ENCODE measurements around the gene WDR54.
A peak's percentile ranks its signal among the peaks of the same experiment; 100 is the strongest.
"Not testable (repeated sequence)": the region's sequence is repeated elsewhere in the genome, so short reads cannot be mapped to it uniquely, and the experiment has no call there.

Gene WDR54

GRCh38 chr2:74429487-74430451 lies 8.2 kb downstream of the WDR54 start:
- DNase-seq (ENCODE audit: low read depth) = no peak

DNA sequence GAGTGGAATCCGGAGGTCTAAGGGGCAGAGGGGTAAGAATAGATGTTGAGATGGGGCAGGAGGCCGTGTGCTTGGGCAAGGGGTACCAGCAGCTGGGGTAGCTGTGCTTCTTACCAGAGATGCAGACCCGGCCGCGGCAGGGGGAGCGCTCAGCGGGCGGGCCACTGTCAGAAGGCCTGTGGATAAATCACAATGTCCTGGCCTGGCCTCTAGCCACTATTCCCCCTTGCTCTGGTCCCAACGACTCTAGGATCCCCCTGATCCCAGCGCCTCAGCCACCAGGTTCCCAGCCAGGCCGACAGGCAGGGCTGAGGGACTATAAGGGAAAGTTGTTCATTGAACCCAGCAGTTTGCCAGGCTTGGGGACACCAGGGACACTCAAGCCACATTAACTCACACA lies 9.0 kb downstream of the WDR54 start:
- no peak for DNase-seq (ENCODE audit: low read depth)

- no peak for DNase-seq (ENCODE audit: low read depth)
These were observed 14.7 kb downstream of the WDR54 start for GRCh38 chr2:74436111-74436805.

DNA sequence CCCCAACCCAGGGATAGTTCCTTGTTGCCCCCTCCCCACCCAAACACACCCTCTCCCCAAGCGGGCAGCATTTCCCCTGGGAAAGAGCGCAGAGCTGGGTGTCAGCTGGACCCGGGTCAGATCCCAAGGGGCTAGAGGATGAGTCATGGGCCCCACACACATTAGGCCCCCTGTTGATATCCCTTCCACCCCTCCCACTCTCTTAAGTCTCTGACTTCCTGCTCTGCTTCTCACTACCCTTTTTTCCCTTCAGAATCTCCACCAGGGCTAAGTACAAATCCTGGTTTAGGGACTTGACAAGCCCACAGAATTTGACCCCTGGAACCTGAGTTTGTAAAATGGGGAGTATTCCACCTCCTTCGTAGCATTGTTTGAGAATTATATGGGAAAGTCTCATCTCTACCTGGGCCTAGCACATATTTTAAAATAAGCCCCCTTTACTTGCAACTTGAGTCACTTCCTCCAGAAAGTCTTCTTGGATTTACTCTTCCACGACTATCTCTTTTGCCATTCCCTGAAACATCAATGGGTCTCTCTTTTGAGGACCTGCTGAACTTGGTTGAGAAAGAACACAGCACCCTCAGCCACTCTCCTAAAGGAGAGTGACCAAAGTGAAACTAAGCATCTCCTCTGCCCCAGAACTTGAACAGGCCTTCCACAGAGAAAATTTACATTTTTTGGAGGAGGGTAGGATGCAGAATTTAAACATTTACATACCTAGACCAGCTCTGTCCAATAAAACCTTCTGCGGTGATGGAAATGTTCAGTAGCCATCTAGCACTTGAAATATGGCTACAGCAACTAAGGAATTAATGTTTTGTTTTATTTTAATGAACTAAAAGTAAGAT lies 15.5 kb downstream of the WDR54 start:
- no peak for DNase-seq (ENCODE audit: low read depth)

DNA sequence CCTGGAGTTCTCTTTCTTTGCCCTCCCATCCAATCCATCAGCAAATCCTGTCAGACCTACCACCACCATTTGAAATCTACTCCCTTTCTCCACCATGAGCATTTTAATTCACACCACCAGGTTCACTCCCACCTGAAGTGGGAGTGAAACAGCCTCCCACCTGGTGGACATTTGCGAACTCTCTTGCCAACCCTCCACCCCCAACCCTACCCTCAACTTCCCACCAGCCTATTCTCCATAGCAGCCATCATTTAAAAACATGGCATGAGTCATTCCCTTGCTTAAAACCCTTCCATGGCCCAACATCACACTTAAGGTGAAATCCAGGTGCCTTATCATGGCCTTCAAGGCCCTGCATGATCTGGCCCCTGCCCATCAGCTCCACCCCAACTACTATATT lies 16.7 kb downstream of the WDR54 start:
- no peak for DNase-seq (ENCODE audit: low read depth)

DNA sequence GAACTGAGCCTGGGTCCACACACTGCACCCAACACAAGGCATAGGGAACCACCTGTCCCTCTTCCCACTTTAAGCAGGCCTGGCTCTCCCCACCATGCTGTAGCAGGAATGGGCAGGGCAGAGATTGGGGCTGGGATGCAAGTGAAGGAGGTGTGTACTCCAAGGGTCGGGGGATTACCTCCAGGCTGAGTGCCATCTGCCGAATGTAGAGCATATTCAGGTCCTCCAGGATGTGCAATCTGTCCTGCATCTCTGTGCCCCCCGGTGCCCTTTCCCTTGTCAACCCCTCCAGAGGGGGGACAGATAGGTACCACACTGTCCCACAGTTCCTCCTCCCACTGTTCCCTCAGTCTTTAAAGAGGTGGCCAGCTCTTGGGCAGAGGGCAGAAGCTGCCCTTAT lies 17.8 kb downstream of the WDR54 start:
- no peak for DNase-seq (ENCODE audit: low read depth)

GRCh38 chr2:74439803-74440377 lies 18.4 kb downstream of the WDR54 start:
- peak; percentile 36 for DNase-seq (ENCODE audit: low read depth)

GRCh38 chr2:74440378-74441169 lies 19.0 kb downstream of the WDR54 start:
- DNase-seq (ENCODE audit: low read depth) = peak; percentile 68

- no peak for DNase-seq (ENCODE audit: low read depth)
These were observed 19.7 kb downstream of the WDR54 start for GRCh38 chr2:74441170-74441689.

DNA sequence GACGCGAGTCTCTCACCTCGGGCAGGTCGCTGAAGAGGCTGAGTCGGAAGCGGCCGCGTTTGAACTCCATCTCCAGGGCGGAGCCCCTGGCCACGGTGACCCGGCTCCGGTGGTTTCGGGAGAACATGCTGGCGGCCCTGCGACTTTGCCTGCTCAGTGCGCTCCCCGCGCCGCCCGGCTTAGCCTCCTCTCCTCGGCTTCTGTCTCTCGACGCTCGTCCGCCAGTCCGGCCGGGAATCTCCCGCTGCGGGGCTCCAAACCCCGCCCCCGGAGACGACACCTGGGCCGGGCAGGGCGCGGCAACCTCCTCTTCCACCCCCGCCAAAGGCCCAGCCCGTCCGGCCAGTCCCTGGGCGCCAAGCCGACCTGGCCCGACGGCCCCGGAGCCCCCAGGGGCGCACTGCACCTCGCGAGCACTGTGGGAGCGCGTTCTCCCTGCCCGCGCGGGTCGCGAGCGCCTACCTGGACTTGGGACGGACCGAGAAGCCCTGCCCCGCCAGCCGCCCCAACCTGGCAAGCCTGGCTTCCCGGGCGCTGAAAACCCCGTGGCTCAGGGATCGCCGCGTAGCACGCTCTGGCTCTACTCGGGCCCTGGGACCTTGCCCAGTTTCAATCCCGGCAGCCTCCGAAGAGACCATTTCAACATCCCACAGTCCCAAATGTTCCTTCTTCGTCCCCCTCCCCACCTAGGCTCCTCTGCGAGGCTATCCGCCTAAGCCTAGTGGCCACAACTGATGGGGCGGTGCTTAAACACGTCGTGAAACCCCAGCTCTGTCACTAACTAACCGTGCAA lies 20.4 kb downstream of the WDR54 start, which contains the start of gene RTKN:
RTKN (minus strand) TSS at position 248 of the 793 bp plus-strand sequence; CDS start at position 127, 121 bp downstream.
- DNase-seq (ENCODE audit: low read depth) = no peak

DNA sequence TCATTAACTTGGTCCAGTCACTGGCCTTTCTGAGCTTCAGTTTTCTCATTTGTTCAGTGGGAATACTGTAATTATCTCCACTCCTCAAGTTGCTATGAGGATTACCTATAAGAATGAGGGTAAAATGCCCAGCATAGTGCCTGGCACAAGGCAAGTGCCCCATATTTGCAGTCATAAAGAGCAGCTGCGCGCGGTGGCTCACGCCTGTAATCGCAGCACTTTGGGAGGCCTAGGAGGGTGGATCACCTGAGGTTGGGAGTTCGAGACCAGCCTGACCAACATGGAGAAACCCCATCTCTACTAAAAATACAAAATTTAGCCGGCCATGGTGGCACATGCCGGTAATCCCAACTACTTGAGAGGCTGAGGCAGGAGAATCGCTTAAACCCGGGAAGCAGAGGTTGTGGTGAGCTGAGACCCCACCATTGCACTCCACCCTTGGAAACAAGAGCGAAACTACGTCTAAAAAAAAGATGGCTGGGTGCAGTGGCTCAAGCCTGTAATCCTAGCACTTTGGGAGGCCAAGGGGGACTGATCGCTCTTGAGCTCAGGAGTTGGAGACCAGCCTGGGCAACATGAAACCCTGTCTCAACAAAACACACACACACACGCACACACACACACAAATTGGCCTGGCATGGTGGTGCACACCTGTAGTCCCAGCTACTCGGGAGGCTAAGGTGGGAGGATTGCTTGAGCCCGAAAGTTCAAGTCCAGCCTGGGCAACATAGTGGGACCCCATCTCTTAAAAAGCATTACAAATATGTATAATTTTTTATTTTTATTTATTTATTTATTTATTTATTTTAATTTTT lies 21.2 kb downstream of the WDR54 start:
- DNase-seq (ENCODE audit: low read depth) = not testable (repeated sequence)

DNA sequence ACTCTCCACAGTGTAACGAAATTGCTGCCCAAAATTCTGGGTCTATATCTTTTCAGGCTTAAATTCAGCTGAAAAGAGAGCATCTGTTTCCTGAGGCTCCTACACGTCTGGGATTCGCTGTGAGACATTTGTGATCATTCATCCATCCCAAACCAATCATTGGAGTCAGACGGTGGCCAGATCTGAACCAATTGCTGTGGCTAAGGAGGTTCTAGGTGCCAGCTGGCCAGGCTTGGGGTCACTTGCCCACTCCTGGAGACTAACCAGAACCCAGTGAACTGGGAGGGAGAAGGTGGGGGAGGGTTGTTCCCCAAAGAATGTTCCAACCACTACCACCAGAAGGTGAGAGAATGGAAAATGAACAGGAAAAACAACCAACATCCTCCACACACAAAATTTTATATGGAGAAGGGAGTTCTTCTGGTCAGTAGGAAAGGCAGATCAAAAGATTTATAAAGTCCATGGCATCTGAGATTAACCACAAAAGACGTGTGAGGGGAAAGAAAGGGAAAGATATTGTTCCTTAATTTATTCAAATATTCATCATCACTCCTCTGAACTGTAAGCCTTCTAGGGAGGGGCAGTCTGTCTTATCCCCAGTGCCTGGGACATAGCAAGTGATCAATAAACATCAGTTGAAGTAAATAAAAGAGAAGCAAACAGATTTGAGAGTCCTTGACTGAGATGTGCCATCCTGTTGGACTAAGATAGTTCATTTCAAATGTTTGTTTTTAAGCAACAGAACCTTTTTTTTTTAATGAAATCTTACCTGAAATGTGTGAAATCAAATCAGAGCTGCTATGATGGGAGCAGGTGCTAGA lies 23.2 kb downstream of the WDR54 start:
- DNase-seq (ENCODE audit: low read depth) = no peak

DNA sequence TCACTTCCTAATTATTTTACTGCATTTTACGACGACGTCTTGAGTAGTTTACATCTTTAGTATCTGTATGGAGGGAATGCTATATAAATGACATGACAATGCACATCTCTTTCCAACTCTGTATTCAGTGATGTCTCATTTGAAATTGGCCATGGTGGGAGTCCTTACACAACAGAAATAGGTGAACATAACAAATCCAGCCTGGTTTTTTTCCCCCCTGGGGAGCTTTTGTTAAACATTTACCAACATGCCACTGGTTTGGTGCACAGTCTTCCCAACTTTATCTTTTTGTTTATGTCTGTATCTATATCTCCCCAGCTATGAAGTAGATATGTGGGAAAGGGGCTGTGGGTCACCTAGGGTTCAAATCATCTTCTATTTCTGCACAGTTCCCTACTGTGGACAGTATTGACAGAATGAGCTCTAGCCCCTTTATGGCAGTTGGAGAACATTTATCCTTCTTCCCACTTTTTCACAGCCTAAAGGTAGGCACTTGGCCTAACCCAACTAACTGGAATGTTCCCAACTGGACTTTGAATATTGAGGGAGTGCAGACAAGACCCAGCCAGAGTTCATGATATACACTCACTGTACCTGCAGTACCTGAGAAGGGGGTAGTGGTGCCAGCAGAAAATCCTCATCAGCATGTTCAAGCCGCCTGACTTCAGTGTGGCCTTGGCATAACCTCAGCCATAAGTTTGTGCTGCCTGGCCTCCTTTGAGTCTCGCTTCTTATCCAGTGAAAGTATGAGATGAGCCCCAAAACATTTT lies 25.9 kb downstream of the WDR54 start:
- DNase-seq (ENCODE audit: low read depth) = no peak

DNA sequence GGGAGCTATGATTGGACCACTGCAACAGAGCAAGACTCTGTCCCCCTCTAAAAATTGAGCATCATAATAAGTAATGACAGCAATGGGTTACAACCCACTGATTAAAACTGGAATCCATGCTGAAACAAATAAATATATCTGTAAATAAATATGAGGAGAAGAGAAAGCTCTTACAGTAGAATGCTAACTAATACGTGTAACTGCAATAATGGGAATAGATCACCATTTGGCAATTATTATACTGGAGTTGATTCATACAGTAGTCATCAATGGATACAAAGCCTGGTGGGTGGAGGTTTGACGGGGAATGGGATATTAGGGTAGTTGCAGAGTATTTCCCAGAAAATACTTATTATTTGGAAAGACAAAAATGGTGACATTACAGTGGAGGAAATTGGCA lies 27.2 kb downstream of the WDR54 start:
- DNase-seq (ENCODE audit: low read depth) = no peak

DNA sequence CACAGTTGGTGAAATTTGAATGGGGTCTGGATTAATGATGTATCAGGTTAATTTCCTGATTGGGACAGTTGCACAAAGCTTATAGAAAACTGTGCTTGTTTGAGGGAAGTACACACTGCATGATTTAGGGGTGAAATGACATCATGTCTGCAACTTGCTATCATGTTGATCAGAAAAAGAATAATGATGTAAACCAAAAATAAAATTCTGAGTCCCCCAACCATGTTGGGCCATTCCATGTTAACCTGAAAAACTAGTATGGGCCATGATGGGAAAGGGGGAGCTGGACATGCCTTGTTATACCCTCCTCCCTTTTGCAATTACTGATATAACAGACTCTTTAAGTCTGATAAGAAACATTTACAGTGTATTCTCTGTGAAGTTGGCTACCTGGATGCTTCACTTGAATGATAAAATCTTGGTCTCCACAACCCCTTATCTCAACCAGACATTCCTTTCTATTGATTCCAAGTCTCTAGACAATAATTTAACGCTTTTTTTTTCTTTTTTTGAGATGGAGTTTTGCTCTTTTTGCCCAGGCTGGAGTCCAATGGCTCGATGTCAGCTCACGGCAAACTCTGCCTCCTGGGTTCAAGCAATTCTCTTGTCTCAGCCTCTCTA lies 29.1 kb downstream of the WDR54 start:
- no peak for DNase-seq (ENCODE audit: low read depth)

- DNase-seq (ENCODE audit: low read depth) = peak; percentile 98
These were observed 33.4 kb downstream of the WDR54 start, which contains the start of gene INO80B for GRCh38 chr2:74454654-74455511. TSS of gene INO80B (plus strand) at chr2:74455087. CDS start at chr2:74455117, 30 bp downstream.
